ENCODE measurements around the gene TUBB.

Gene TUBB

DNA sequence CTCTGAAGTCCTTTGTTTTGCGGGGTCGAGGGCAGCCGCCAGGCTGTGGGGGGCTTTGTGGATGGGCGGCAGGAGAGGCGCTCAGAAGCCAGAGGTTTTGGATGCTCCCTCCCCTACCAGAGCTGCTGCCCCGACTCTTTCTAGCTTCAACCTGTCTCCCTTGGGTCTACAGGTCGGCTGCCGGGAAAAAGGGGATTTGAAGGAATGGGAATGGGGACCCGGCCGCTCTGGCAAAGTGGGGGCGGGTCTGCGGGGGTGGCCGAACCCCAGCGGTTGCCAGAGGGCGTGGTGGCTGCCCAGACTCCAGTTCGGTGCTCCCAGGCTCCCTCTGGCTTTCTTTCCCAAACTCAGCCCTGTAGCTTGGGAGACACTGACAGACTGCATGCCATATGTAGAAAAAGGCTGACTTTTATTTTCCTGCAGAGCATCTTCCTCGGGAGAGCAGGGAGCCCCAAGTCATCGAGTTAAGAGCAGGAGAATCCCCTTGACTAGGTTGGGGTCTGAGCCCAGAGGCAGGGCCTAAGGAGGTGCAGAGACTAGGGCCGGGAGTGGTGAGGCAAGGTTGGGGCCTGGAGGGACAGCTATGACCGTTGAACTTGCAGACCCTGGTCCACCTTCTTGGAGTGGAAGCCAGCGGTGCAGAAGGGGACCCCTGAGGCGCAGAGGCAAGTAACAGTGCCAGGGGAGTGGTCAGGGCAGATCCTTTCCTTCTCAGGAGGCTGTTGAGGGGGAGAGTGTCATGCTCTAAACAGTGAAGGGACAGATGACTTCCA, 32.3 kb upstream of the TUBB start:
- DNase-seq (ENCODE audit: low read depth in 2 of 2) = no peak

DNA sequence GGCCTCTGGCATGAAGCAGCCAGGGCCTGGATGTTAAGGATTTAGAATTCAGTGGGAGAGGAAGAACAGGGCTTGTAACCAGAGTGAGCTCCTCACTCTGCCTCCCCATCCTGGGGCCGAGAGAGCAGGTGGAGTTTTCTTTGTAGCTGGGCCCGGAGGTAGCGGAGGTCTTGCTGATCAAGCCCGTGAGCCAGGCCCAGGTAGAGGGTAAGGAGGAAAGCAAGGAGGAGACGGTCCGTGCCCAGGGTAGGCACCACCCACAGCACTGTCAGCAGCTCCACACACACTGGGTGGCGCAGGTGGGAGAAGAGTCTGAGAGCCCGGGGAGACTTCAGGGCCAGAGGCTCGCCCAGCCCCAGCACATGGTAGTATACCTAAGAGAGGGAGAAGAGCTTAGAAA, 31.6 kb upstream of the TUBB start:
- no peak for DNase-seq (ENCODE audit: low read depth in 2 of 2)

DNA sequence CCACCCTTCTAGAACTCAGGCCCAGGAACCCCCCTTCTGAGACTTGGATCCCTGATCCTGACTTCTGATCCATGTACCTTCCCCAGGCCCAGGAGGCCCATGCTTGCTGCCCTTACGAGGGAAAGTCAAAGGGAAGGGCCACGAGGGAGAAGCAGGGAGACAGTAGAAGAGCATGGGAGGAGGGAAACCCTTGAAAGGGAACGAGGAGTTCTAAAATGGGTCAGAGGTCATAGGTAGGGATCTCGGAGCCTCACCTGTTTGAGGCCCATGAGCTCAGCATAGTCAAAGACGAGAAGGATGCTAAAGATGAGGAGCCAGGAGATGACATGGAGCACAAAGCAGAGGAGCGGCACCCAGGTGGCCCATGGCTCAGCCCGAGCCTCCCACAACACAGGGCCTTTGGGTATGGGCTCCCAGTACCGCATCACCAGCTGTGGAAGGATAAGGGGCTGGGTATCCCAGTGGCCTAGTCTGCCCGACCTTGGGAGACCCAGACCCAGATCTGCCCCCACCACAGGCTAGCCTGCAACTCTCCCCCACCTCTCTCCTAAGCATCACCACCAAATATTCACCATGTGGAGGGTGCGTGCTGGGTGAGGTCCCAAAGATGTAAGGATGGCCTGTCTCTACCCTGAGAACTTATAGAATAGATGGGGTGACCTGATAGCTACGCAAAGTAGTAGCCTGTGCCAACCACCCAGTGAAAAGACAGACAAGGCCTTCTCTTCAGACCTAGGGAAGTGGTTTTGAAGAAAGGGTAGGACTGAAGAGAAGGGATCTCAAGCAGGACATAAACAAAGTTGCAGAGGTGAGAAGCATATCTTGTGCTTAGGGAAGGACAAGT, 30.9 kb upstream of the TUBB start:
- no peak for DNase-seq (ENCODE audit: low read depth in 2 of 2)

DNA sequence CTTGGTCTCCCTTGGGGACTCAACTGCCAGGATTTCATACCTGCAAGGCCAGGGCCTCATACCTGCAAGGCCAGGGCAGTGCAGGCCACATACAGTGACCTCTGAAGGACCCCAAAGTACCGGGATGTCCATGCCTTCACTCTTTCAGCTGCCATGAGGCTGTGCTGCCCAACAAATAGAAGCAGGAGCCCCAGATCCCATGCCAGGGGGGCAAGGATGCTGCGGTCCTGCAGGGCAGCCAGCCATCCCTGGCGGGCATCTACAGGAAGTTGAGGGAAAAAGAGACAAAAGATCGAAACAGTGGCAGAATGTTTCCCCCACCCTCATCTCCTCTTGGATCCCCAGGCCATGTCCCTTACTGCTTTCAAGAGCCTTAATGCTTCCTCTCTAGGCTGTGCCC, 30.2 kb upstream of the TUBB start:
- no peak for DNase-seq (ENCODE audit: low read depth in 2 of 2)

DNA sequence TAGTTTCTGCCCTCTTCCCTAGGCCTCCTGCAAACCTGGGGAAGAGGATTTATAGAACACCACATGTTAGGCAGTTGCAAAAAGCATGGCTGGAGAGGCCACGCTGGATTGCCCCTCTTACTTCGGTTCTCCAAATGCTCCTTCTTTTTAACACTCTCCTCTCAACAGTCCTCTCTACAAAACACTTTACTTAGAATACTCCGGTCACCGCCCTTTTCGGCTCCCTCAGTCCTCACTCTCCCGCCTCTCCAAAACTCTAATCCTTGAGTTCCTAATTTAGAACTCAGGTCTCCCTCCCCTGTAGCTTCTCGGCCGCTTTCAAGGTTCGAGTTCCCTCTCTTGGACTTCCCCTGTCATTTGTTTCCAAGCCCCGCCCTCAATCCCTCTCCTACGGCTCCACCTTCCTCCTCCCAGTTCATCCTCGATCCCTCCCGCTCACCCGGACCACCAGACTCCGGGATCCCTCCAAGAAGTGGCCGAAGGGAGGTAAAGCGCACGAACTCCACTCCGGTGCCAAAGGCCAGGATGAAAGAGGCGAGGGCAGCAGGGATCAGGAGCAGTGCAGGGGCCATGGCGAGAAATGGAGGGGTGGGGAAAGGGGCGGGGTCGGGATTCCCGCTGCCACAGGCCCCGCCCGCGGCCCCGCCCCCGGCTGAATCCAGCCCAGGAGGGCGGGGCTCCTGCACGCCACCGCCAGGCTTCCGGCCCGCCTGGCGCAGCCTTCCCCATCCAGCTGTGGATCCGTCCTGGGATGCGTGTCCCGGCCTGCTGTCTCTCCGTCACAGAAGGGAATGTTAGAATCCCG, 29.5 kb upstream of the TUBB start, which contains the start of gene NRM:
Gene NRM, minus strand, starts transcription at position 582 of the 805 bp plus-strand sequence. Its CDS starts 10 bp downstream, at position 572.
- peak; percentile 78 to 79 for DNase-seq (ENCODE audit: low read depth in 2 of 2)

DNA sequence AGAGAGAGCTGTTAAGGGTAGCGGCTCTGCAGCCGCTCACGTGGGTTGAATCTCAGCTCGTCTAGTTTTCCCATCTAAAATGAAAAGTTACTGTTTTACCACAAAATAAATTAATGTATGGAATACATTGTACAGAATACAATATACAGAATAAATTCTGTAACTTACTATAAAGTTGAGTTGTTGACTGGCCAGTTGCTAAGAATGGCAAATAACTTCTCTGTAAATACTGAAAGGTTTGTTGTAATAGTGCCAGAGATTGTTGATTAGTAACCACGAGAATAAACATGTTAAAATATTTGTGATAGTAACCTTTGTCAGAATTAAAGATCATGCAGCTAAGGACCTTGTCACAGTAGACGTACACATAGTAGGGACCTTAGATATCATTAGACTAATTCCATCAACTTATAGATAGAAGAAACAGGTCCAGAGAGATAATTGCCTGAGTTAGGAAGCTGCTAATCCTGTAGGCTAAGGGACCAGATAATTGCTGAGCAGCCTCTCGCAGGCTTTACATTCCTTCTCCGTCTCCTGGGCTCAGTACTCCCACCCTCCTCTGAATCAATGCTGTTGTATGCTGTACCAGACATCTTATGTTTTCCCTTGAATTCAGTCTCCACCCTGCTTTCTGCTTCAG, 28.8 kb upstream of the TUBB start:
- DNase-seq (ENCODE audit: low read depth in 2 of 2) = no peak

DNA sequence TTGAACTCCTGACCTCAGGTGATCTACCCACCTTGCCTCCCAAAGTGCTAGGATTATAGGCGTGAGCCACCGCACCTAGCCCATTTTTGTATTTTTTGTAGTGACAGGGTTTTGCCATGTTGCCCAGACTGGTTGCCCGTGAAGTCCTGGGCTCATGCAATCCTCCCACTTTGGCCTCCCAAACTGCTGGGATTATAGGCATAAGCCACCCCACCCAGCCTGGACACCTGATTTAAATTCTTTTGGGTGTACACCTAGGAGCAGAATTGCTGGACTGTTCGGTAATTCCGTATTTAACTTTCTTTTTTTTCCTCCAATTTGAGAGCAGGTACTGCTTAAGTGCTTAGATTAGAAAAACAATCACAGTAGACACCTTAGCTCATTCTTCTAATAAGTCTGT, 23.7 kb upstream of the TUBB start:
- no peak for DNase-seq (ENCODE audit: low read depth in 2 of 2)

DNA sequence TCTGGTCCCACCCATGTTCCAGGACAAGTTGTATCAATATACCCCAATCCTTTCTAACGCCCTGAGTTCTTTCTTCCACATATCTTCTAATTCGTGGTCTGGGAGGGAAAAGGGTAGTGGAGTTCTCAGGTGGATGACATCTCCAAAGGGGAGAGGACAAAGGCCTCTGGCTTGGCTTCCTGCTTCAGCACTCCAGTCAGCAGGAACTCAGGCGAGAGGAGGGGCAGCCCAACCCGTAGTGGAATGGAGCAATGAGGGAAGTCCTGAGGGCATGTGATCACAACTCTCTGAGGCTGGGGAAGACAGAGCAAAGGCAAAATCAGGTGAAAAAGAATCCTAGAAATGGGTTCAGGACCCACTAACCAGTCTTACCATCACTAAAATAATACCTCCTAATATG, 19.8 kb upstream of the TUBB start:
- DNase-seq (ENCODE audit: low read depth in 2 of 2) = no peak

DNA sequence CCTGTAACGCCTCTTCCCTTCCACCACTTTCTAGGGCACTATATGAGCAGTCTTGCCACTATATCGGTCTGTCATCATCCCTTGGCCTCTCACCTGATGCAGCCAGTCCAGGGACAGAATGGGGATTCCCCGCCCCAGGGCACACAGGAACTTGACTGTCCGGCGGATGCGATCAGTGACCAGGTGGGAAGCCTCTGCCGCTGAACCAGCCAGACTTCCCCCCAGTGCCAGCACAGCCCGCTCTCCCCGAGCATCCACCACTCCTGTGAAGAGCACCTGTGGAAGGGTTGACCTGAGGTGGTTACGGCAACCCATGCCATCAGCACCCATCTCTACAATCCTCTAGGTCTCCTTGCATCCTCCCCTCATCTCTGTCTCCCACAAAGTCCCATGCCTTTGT, 17.1 kb upstream of the TUBB start:
- DNase-seq (ENCODE audit: low read depth in 2 of 2) = no peak

DNA sequence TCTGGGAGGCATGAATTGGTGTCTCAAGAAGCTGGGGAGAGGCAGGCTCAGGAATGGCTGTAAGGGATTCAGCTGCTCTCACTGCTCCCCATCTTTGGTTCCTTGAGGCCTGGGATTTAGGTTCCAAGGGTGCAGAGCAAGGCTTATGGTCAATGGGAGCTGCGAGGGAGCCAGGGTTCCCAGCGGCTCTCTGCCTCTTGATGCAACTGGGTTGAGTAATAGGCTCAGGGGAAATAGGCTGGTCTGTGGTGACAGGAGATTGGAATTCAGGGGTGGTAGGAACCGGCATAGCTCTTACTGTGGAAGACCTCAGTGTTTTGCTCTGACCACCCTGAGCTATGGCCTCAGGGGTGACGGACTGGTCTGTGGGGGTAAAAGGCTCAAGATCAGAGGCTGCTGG, 16.3 kb upstream of the TUBB start:
- no peak for DNase-seq (ENCODE audit: low read depth in 2 of 2)

DNA sequence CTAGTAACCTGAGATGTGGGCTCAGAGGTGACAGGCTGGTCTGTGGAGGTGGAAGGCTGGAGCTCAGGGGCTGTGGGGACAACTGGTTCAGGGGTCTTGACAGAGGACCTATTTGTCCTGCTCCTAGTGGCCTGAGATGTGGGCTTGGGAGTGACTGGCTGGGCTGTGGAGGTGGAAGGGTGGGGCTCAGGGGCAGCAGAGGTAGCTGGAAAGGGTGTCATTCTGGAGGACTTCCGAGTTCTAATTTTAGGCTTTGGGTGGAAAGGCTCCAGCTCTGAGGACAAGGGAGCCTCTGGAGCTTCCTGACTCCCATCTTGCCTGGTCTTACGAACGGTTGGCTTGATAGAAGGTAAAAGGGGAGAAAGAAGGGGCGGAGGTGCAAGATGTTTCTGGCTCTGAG, 14.5 kb upstream of the TUBB start:
- no peak for DNase-seq (ENCODE audit: low read depth in 2 of 2)

DNA sequence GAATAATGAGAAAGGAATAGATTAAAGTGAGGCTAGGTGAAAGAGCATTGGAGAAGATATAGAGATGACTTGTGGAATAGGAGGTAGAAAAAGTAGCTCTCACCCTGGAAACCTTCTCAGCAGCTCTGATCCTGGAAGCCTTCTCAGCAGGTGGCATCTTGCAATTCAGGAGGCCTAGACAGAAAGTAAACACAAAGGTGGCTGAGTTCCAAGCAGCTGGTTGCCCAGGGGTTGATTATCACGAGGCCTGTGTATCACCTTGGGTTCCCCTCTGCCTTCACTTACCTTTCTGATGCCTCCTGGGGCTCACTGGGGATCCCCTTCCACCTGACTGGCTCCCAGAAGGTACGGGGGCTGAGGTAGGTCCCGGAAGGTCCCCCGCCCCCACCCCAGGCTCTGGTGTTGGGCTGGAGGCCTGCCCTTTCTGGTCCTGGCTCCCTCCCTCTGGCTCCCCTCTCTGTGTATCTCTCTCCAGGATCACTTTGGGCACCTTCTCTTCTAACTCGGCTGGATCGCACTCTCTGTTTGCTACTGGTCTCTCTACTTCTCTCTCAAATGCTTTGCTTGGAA, 12.8 kb upstream of the TUBB start:
- DNase-seq (ENCODE audit: low read depth in 2 of 2) = no peak

DNA sequence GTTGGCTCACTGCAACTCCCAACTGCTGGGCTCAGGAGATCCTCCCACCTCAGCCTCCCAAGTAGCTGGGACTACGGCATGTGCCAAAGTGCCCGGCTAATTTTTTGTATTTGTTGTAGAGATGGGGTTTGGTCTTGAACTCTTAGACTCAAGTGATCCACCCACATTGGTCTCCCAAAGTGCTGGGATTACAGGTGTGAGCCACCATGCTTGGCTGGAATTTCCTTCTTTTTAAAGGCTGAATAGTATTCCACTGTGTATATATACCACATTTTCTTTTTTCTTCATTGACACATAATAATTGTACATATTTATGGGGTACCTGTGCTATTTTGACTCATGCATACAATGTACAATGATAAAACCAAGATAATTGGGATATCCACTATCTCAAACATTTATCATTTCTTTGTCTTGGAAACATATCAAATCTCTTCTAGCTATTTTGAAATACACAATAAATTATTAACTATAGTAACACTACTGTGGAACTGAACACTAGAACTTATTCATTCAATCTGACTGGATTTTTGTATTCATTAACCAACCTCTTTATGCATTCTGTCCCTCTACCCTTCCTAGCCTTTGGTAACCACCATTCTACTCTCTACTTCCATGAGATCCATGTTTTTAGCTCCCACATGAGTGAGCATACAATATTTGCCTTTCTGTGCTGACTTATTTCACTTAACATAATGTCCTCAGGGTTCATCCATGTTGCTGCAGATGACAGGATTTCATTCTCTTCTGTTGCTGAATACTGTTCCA, 10.9 kb upstream of the TUBB start:
- no peak for DNase-seq (ENCODE audit: low read depth in 2 of 2)

DNA sequence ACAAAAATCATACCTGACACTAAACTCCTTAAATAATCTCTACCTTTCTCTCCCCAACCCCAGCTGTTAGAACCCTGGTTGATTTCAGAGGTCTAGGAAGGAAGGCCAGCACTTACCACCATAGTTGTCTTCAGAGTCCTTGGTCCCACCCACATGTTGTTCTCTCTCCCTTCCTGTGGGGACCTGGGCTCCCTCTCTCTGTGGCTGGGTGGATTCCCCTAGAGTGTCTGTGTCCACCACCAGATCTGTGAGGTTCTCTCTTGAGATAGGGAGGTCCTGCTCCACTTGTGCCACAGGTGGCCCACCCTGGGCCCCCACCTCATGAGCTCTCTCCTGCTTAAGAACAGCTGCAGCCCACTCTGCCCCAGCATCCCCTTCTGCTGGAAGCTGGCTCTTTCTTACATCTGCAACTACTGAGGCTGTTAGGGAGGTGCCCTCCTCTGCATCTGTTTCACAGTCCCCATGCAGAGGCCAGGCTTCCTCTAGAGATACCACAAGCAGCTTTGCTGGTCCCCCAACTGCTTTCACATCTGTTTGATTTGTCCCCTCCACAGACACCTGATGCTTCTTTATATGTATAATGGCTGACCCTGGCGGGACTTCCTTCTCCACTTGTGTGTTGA, 8.3 kb upstream of the TUBB start:
- no peak for DNase-seq (ENCODE audit: low read depth in 2 of 2)

DNA sequence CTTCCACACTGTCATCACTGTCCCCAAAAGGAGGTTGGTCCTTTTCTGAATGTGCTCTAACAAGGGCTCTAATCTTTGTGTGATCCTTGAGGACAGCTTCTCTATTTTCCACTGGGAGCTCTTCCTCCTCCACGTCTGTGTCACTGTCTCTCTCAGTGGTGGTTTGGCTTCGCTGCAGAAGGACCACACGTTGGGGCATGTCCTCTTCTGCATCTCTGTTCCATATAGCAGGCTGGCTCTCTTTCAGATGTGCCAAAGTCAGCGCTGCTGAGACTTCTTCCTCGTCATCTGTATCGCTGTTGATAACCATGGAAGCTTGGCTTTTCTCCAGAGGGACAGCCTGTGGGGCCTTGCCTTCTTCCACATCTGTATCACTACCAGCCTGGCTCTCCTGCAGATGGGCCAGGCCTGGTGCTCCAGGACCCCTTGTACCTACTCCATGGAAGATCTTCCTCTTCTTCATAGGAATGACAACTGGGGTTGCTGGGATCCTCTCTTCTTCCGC, 7.7 kb upstream of the TUBB start:
- DNase-seq (ENCODE audit: low read depth in 2 of 2) = no peak

DNA sequence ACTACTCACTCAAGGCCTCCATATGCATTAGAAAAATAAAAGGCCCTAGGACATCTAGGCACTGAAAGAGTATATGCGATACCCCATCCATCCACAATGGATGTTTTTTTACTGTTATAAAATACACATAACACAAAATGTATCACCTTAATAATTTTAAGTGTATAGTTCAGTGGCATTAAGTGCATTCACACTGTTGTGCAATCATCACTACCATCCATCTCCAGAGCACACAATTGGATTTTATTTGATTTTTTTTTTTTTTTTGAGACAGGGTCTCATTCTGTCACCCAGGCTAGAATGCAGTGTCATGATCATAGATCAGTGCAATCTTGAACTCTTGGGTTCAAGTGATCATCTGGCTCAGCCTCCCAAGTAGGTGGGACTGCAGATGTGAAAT, 5.9 kb upstream of the TUBB start:
- DNase-seq (ENCODE audit: low read depth in 2 of 2) = no peak

DNA sequence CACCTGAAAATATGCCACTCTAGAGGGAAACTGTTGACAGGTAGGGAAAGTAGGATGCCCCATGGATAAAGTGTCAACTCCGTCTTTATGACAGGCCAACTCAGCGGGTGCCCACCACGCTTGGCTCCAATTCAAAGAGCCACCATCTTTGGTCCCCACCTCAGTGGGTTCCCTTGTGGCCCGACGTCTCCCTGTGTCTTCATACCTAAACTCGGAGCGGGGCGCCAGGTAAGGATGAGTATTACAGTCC, 3.3 kb upstream of the TUBB start:
- no peak for DNase-seq (ENCODE audit: low read depth in 2 of 2)

DNA sequence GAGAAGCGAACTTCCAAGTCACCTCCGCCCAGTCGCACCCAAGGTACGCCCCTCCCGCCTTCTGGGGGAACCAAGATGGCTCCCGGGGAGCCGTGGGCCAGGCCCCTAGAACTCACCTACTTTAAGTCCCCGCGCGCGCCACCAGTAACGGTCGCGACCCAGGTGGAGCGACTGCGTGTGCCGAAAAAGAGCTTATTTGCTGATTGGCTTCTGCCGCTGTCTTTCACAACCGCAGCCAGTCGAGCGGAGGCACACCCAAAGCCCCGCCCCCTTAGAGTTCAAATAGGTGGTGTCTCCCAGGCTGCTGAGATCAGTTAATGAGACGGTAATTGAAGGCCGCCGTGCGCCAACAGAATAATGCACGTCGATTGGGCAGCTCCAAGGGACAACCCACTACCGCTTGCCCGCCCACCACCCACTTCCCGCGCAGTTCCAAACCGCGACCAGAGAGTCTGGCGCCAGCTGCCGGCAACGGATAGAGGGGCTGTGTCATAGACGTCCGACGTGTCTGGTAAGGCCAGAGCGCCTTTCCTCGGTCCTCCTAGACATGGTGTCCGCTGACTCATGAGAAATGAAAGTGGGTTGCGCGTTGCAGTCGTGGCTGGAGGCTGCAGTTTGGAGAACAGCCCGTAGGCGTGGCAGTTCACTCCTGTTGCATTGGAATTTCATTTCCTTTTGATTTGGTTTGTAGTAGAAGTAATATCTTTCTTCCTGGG, 2.9 kb upstream of the TUBB start, which contains the start of gene MDC1:
Gene MDC1, minus strand, starts transcription at position 153 of the 716 bp plus-strand sequence. CDS start 2,106 bp downstream, outside the sequence.
- DNase-seq (ENCODE audit: low read depth in 2 of 2) = peak; percentile 96 to 99

Measured in stimulated activated CD4-positive, alpha-beta T cell treated with anti-CD3 and anti-CD28 coated beads, Interleukin-4, amount 100 ng/mL, for 48 hours (primary cell).